Stimulated activated CD4-positive, alpha-beta T cell treated with anti-CD3 and anti-CD28 coated beads, TNF-alpha, amount 100 ng/mL, for 1 hour (primary cell): ENCODE data around the gene PLEK.
"Not testable (repeated sequence)": the region's sequence is repeated elsewhere in the genome, so short reads cannot be mapped to it uniquely, and the experiment has no call there.

ENCODE experiments used
- DNase-seq, 3 donors: peaks; one replicate each; pipeline ENCODE4 v3.0.0-alpha.2; 2020; ENCODE audit warnings: low read depth in 3 of 3, low spot score in 1 of 3

PLEK gene

GRCh38 chr2:68352651-68353391 is 12.3 kb upstream of the PLEK start:
- no peak for DNase-seq

DNA sequence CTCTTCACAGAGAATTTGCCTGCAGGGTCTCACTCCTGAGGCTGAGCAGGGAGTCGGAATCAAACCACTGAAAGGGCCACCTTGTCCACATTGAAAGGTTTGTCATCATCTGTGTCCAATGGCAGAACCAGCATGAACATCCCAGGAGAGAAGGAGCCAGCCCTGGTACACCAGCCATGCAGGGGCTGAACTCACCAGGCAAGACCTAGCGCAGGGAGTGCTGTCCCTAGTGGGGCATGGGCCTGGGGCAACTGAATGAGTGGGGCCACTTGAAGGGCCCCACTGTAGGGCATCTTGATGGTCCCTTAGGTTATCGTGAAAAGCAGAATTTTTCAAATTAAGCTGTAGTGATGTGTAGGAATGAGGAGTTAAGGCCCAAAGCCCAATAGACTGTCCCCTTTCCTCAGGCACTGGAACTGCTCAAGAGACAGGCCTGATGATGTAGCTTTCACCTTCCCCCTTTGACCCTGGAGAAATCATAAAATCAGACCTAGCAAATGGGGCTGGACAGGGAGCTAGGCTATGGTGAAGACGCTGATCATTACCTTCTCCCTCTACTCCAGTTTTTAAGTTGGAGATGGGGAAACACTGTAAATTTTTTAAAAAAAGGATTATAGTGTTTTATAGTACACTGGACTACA is 8.4 kb upstream of the PLEK start:
- no peak for DNase-seq

DNA sequence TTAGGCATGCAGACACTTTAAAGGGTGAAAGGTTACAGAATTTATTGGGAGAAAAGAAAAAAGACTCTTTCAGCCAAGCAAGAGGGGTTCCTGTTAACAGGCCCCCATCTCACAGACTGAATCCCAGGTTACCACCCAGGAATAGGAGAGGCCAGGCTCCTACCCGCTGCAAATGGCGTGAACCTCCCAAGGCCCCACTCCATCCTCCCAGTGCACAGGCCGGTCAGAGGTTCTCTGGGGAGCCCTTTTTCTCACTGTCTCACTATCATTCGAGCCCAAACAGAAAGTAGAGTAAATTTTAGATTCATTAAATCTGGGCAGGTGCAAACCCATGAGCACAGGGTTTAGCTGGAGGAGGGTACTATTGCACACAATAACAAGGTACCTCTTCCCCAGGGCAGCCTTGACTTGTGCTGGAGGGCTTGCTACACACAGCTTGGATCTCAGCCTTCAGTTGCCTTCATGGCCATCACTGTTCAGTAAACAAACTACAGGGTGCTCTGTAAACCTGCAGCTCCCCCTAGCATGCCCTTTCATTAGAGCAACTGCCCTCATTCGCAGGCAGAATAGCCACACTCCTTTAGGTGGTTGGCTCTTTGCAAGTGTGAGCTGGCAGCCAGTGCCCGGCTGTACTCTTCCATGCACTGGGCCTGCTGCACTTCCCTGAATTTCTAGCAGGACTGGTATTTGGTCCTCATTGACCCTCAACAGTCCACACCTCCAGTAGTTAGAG is 7.3 kb upstream of the PLEK start:
- no peak for DNase-seq

DNA sequence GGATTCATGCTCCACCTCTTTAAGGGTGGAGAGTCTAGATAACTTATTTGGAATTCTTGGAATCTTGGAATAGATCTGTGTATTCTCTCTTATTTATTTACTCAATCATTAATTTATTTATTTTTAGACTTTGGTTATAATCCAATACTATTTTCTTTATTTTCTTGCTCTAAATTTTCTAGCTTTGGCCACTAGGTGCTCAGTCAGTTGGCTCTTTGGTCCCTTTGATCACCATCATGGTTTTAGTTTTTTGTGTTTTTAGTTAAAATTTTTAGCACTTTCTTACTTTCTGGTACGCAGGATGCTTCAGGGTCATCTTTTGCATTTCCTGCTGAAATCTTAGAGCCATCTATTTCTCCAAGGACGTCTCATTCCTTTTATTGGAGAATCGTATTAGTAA is 5.2 kb upstream of the PLEK start:
- no peak for DNase-seq

DNA sequence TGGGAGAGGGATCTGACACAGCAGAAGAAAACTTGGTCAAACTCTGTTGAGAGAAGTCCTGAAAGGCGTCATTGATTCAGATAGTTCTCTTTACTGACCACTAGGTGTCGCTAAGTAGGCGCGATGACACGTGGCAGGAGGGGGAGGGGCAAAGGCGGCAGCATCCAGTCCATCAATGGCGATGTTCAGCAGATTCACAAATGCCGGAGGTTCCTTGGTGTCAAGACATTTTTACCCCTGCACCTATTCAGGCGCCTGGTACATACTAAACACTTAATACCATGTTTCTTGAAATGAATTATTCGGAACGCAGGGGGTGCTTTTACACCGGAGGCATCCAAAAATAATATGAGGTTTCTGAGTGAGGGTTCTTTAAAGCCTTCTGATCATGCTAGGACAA is 3.0 kb upstream of the PLEK start:
- DNase-seq, result peak; percentile 48 to 72 (median 51)

DNA sequence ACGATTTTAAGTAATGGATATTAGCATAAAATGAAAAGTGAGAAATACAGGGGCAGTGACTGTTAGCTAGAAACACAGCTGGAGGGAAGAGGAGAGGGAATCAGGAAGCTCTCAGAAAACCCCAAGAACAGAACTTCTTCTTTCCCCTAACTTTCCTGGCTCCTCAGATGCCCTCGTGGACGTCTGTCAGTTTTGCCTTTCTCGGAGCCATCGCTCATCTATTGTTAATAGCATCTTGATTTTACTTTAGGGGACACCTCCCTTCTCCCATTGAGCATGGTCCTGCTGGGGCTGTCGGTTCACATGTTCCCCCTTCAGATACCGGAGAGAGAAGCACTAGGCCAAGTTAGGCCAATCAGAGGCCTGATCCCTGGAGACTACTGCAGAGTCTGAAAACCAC is 2.3 kb upstream of the PLEK start:
- no peak for DNase-seq

DNA sequence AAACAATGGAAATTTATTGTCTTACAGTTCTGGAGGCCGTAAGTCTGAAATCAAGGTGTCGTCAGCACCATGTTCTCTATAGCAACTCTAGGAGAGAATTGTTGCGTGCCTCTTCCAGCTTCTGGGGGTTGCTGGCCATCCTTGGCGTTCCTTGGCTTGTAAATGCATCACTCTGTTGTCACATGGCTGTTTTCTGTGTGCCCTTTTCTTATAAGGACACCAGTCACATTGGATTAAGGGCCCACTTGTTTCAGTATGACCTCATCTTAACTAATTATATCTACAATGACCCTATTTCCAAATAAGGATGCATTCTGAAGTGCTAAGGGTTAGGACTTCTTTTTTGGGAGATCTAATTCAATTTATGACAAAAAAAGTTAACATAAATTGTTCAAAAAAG is 1.4 kb upstream of the PLEK start:
- DNase-seq, result no peak

DNA sequence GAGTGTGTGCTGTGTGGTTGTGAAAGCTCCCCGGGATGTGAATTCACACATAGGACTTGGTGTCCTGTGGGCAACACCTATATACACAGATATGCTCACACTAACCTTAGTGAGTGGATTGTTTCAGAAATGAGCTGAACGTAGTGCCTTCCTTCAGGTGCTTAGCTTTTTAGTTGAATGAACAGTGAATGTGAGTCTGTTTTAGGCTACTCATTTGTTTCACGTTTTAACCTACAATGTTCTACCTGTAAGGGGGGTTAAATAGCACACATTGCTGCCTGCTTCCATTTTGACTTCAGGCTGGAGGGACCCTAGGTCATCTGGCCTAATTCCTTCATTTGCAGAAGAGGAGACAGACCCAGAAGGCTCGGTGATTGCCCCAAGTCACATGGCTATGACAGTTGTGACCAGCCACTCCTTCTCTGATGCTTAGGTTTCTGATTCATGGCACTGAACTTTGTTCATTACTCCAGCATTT is 1.0 kb downstream of the PLEK start:
- no peak for DNase-seq

DNA sequence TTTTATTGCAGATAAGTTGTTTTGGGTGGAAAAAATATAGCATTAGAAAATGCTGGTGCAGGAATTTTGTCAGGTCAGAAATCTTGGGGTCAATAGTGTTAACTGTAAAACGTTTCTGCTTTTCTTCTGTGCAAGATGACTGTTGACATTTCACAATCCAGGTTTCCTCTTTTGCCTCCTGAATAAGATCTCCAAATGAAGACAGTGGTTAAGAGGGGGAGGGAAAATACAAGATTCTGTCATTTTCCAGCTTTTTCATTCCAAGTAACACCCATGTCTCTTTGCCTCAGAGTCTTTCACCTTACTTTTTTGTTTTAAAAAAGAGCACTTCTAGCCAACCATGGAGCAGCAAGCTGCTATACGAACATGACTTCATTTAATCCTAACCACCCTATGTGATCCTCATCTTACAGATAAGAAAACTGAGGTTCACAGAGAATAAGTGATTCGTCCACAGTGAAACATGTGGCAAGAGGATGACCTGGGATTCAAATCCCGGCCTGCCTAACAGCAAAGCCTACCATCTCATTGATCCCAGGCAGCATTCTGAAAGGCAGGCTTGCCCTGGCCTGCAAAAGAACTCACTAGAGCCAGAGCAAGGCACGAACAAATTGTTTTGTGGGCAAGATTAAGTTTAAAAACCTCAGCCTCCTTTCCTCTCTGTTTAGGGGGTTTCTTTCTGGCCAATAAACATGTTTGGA is 3.0 kb downstream of the PLEK start:
- no peak for DNase-seq

- DNase-seq, result no peak
Measured at GRCh38 chr2:68368654-68369336, 3.7 kb downstream of the PLEK start.

GRCh38 chr2:68369337-68369734 is 4.3 kb downstream of the PLEK start:
- no peak for DNase-seq

DNA sequence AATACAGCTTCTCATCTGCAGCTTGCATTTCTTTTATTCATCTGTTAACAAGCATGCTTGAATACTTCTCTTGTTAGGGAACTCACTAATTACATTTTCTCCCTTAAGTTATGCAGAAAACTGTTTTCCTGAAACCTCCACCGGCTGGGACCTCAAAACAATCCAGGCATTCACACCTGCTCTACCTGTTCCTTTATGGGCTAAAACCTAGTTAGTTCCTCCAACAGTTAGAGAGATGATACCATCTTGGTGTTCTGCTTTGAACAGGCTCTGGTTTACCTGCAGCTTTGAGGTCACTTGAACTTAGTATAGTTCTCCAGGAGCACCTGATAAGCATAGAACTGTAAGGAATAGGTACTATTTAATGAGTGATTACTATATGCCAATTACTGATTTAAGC is 6.1 kb downstream of the PLEK start:
- DNase-seq, result no peak

DNA sequence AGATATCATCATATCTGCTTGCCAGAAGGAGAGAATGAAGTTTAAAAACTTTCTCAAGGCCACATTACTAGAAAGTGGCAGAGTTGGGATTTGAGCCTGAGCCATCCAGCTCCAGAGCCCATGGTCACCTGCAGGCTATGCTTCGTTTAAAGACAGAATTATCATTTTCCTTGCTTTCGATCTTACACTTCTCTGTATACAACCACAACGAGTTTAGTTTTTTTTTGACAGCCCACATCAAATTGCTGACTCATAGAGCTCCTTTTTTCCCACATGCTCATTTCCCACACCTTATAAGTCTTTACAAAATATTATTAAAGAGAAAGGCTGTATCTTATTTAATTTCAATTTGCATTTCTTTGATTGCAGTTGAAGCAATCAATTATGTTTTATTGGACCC is 6.5 kb downstream of the PLEK start:
- no peak for DNase-seq

GRCh38 chr2:68372485-68372884 is 7.4 kb downstream of the PLEK start:
- no peak for DNase-seq

GRCh38 chr2:68374184-68374583 is 9.1 kb downstream of the PLEK start:
- no peak for DNase-seq

GRCh38 chr2:68375582-68375981 is 10.5 kb downstream of the PLEK start:
- DNase-seq, result no peak

GRCh38 chr2:68377137-68377780 is 12.2 kb downstream of the PLEK start:
- DNase-seq, result no peak

DNA sequence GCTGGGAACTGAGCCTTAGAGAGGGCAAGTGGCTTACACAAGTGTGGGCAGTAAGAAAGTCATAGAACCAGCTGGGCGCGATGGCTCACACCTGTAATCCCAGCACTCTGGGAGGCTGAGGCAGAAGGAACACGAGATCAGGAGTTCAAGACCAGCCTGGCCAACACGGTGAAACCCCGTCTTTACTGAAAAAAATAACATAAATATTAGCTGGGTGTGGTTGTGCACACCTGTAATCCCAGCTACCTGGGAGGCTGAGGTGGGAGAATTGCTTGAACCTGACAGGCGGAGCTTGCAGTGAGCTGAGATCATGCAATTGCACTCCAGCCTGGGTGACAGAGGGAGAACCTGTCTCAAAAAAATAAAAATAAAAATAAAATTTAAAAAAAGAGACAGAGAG is 13.7 kb downstream of the PLEK start:
- not testable (repeated sequence) for DNase-seq

DNA sequence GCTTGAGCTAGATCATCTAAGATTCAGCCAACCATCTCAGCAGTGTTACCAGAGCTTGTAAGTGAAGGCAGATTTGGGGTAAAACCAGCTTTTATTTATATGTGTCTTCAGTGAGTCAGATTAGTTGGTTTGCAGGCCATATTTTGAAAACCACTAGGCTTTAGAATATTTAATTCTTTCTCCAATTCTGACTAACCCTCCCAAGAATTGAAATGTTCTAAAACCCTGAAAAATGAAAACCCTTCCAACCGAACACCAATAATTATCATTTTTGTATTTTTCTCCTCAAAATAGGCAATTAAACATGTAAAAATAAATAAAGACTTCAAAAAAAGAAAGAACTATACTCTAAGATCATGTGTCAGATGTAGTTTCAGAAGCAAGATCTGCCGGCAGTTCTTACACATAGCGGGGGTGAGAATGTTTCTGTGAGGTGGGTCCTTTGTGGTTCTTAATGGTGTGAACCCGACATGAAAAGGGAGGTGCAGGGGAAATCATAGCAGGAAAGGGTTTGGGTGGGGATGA is 14.2 kb downstream of the PLEK start:
- DNase-seq, result no peak

GRCh38 chr2:68383778-68384177 is 18.7 kb downstream of the PLEK start:
- no peak for DNase-seq
